Measurements from ENCODE around the gene PLEKHA8.

The PLEKHA8 gene

DNA sequence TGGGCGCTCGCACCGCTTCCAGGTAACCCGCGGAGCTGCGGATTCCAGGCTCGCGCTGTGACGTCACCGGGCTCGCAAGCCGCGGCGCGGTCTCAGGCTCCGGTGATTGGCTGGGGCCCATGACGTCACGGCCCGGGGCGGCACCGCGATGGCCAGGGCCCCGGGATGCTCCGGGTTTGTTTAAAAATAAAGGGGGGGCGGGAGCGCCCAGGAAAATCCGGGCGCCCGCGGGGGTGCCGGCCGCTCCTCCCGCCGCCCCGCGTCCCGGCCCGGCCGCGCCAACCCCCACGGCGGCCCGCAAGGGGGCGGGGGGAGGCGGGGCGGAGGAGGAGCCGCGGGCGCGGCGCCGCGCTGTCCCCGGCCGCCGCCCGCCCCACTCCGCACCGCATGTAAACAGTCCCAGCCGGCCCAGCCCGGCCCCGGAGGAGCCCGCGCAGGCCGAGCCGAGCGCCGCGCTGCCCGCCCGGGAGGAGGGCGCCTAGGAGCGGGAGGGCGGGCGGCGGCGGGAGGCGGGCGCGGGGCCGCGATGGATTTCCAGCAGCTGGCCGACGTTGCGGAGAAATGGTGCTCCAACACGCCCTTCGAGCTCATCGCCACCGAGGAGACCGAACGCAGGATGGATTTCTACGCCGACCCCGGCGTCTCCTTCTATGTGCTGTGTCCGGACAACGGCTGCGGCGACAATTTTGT, 106.5 kb downstream of the PLEKHA8 start, which contains the start of gene MTURN:
Gene MTURN, plus strand, starts transcription at position 376 of the 690 bp plus-strand sequence. Its CDS starts 151 bp downstream, at position 527.
- Mint-ChIP-seq H3K4me1 (ENCODE audit: low read depth) (peaks cover 9% of the 10 kb centered on the region), H3K36me3 (no peaks in the 10 kb centered on the region), H3K4me3 (peak within 1 kb of the TSS; percentile 88), H3K27me3 (no peaks in the 10 kb centered on the region), H3K9me3 (ENCODE audit: low read depth) (no peaks in the 10 kb centered on the region), H3K27ac (peak within 1 kb of the TSS; percentile 84)

DNA sequence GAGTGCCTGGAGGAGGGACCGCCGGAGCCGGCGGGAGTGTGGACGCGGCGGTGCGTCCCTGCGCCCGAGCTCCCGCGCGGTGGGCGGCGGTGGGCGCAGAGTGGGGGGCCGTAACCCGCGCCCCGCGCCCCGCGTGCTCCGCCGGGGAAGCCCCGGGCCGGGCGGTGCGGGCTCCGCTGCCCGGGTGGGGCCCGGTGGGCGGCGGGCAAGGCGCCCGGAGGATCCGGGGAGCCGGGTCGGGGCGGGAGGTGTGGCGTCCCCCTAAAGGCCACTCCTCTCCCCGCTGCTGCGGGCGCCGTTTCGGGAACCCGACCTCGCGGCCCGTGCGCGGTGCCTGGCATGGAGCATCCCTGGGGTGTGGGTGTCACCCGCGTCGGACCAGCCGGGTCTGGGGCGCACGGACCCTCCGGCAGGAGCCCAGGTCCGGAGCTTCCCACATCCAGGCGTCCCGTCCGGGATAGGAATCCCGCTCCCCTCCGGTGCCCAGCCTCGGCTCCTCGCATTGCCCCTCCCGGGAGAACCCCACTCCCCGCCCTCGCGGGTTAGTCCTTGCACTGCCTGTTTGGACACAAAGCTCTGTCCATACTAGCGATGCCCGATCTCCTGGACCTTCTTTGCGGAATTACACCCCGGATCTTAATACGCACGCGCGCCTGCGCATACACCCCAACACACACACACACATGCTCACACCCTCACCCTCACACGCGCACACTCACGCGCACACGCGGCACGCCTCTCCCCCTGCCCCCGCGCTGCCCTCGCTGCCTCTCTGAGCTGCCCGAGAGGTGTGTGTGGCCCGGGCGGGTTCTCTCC, 107.3 kb downstream of the PLEKHA8 start:
- Mint-ChIP-seq H3K4me3 (peak overlapping the region; percentile 88), H3K4me1 (ENCODE audit: low read depth) (peaks cover 9% of the 10 kb centered on the region), H3K27me3 (no peaks in the 10 kb centered on the region), H3K36me3 (peaks cover 1% of the 10 kb centered on the region), H3K27ac (peak overlapping the region; percentile 84), H3K9me3 (ENCODE audit: low read depth) (no peaks in the 10 kb centered on the region)

DNA sequence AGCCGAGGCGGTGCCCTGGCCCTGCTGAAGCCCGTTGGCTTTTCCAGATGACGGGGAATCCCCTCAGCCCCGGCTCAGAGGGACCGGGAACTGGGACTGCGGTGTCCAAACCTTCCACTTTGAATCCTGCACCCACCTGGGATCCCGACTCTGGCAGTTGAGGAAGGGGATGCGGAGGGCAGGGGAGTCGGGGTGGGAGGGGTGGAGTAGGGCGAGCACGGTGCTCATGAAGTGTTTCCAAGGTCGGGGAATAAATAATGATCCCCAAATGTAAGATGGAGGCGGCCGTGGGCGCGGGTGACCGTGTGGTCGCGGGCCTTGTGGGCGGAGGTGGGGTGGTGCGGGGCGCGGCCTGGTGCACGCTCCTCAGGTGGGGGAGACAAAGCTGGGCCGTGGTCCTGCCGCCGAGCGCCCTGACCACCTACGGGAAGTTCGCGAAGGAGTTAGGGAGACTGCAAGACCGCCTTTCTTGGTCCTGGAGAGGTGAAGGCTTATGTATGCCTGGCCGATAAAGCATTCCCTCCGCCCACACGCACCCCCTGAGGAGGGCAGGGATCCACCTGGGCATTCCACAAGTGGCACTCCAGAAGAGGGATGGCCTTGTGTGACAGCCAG, 108.0 kb downstream of the PLEKHA8 start:
- Mint-ChIP-seq H3K27ac (peak overlapping the region; percentile 84), H3K36me3 (peaks cover 2% of the 10 kb centered on the region), H3K27me3 (no peaks in the 10 kb centered on the region), H3K4me3 (peak overlapping the region; percentile 88), H3K9me3 (ENCODE audit: low read depth) (no peaks in the 10 kb centered on the region), H3K4me1 (ENCODE audit: low read depth) (peaks cover 9% of the 10 kb centered on the region)

DNA sequence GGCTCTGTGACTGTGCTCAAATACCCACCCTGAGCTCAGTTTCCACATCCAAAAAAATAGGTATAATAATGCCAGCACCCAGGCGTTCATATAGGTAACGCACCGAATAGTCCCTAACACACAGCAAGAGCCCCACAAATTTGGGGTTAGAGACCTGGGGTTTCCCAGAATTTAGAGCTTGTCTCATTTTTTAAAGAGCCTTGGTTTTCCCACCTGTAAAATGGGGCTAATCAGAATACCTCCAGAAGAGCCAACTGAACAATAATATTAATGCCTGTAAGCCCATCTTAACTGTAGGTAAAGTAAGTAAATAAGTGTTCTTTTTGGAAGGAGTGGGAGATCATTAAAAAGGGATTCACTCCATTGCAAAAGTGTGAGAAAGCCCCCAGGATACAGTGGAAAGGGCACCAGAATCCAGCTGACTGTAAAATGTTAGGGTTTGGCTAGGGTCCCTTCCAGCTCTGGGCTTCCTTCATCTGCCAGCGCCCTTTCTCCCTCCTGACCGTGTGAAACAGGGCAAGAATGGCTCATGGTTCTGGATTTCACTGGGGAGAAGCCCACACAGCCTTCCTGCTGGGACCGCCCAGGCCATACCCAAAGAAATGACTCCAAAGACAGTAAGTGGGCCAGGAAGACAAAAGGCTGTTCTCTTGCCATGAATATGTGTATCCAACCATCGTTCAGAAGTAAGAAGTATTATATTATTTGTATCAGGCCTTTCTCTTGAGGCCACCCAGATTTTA, 108.7 kb downstream of the PLEKHA8 start:
- Mint-ChIP-seq H3K36me3 (peaks cover 2% of the 10 kb centered on the region), H3K4me1 (ENCODE audit: low read depth) (peaks cover 9% of the 10 kb centered on the region)

DNA sequence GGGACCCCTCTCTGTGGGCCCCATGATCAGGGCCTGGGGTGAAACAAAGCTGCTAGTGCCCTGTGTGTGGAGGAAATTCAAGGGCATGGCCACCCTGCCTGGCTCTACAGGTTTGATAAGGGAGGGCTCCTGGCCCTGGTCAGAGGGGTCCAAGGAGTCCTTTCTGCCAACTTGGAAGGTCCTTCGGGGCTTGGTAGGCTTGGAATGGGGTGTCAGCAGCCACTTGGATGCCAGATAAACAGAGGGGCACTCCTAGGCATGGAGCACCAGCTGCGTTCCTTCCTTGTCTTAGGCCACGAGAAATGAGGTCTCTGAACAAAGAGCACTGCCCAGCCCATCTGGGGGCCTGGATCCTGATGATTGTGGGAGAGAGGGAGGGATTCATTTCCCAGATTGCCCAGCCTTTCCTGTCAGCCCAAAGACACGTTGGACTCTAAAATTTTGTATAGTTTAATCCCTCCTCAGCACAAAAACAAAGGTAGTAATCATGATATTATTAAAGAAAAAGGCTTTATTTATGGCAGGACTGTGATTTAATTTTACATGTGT, 111.7 kb downstream of the PLEKHA8 start:
- Mint-ChIP-seq H3K4me3 (no peak overlapping the region), H3K27ac (no peak overlapping the region), H3K9me3 (ENCODE audit: low read depth) (no peaks in the 10 kb centered on the region), H3K36me3 (peaks cover 2% of the 10 kb centered on the region), H3K27me3 (no peaks in the 10 kb centered on the region), H3K4me1 (ENCODE audit: low read depth) (peaks cover 16% of the 10 kb centered on the region)

More for the DNA sequence above, 108.7 kb downstream of the PLEKHA8 start:
- peak overlapping the region; percentile 58 for H3K4me3 Mint-ChIP-seq
- H3K27me3 Mint-ChIP-seq, result no peaks in the 10 kb centered on the region
- H3K27ac Mint-ChIP-seq, result no peak overlapping the region
- no peaks in the 10 kb centered on the region for H3K9me3 Mint-ChIP-seq (ENCODE audit: low read depth)

DNA sequence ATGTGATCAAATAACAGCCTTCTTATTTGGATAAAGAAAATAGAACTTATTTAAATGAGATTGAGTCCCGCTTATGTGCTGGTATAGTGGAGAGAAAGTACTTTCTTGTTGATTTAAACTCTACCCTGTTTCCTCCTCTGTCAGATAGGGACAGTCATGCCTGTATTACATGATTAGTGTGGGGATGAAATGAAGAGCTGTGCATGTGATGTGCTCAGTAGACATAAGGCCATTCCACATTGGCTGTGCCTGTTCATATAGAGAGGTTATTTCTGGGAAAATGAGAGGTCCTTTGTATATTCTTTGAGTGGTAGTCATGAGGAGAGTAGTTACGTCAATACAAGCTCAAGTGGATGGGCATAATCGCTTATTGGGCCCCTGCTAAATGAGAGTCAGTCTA, 112.2 kb downstream of the PLEKHA8 start:
- Mint-ChIP-seq H3K4me1 (ENCODE audit: low read depth) (peaks cover 16% of the 10 kb centered on the region), H3K36me3 (peaks cover 2% of the 10 kb centered on the region), H3K27ac (no peak overlapping the region), H3K27me3 (no peaks in the 10 kb centered on the region), H3K9me3 (ENCODE audit: low read depth) (no peaks in the 10 kb centered on the region), H3K4me3 (no peak overlapping the region)

DNA sequence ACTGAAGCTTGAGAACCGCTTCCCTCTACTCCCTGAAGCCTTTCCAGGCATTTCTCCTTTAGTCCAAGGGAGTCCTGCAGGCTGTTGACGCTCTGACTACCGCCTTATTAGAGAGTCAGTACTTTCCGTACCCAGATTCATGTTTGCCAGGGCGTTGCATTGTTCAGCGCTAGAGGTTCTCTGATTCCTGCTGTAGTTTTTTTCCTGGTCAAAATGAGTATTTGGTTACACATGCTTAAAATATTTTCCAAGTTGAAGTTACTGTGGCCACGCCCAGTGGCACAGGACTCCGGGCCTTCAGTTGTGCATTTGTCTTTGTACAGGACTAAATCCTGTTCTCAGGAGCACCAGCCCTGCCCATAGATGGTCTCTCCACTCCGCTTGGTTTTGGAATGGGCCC, 114.5 kb downstream of the PLEKHA8 start:
- no peaks in the 10 kb centered on the region for H3K9me3 Mint-ChIP-seq (ENCODE audit: low read depth)
- H3K27ac Mint-ChIP-seq, result no peak overlapping the region
- peaks cover 12% of the 10 kb centered on the region for H3K4me1 Mint-ChIP-seq (ENCODE audit: low read depth)
- no peak overlapping the region for H3K4me3 Mint-ChIP-seq
- peaks cover 2% of the 10 kb centered on the region for H3K36me3 Mint-ChIP-seq
- no peaks in the 10 kb centered on the region for H3K27me3 Mint-ChIP-seq

DNA sequence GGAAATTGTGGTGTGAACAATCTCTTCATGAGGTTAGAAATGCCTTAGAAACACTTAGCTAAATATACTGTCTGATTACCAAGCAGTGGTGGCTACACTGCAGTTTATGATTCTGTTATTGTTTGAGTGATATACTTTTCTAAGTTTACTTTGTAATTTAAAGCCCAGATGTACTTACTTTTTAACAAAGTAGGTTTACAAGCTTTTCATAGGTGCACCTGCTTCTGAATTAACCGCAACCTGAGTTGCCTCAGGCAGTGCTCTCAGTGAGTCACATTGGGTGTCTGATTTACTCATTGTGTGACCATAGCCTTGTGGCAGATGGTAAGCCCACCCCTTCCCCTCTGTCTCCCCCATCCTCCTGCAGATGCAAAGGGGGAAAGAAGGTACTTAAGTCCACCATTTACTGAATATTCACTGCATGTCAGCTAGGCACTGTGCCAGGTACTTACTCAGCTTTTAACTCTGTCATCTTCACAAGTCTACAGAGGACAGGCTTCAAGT, 115.6 kb downstream of the PLEKHA8 start:
- no peaks in the 10 kb centered on the region for H3K9me3 Mint-ChIP-seq (ENCODE audit: low read depth)
- no peak overlapping the region for H3K27ac Mint-ChIP-seq
- H3K4me1 Mint-ChIP-seq (ENCODE audit: low read depth), result peaks cover 12% of the 10 kb centered on the region
- H3K4me3 Mint-ChIP-seq, result no peak overlapping the region
- no peaks in the 10 kb centered on the region for H3K27me3 Mint-ChIP-seq
- peaks cover 2% of the 10 kb centered on the region for H3K36me3 Mint-ChIP-seq

DNA sequence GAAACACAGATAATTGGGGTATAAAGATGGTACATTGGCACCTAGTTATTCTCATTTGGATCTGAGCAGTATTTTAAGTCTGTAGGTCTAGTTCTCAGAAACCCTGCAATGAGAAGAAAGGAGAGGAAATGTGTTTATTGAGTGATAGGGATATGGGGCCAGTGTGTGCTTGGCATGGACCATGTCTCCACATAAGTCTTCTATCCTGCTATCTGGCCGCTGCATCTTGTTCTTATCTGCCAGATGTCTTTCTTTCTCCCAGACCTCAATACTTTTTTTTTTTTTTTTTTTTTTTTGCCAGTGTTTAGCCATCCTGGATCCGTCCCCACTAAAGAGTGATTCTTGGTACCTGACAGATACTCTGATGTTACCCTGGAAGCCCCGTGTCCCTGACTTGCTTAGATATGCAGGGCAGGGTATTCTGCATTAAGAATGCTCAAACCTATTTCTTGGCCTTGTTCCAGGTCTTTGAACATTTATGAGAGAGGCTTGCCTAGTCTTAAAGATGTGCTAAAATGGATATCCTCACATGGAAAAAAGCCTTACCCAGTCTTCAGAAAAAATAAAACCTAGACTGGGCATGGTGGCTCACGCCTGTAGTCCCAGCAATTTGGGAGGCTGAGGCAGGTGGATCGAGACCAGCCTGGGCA, 116.6 kb downstream of the PLEKHA8 start:
- no peaks in the 10 kb centered on the region for H3K9me3 Mint-ChIP-seq (ENCODE audit: low read depth)
- H3K27ac Mint-ChIP-seq, result peak overlapping the region; percentile 23
- H3K4me3 Mint-ChIP-seq, result no peak overlapping the region
- H3K27me3 Mint-ChIP-seq, result no peaks in the 10 kb centered on the region
- H3K36me3 Mint-ChIP-seq, result peaks cover 2% of the 10 kb centered on the region
- H3K4me1 Mint-ChIP-seq (ENCODE audit: low read depth), result peaks cover 13% of the 10 kb centered on the region

DNA sequence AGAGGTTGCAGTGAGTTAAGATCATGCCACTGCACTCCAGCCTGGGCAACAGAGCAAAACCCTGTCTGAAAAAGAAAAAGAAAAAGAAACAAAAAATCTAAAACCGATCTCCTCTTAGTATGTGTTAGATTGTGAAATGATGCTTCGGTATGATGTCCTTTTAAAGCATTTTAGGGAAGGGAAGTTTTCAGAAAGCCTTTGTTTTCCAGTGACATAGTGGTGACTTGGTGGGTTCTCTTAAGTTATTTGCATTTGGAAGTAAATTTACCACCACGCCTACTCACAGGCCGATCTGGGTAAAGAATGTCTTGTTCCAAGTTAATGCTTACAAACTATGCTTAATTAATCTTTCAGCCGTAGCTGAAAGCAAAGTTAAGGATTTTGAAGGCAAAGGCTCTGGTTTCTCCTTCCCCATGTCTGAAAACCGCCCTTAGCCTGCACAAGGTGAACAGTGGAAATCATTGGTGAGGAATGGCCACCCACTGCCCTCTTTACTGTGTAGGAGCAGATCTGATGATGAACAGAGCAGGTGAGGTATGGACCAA, 117.3 kb downstream of the PLEKHA8 start:
- Mint-ChIP-seq H3K36me3 (peaks cover 1% of the 10 kb centered on the region), H3K9me3 (ENCODE audit: low read depth) (no peaks in the 10 kb centered on the region), H3K27ac (no peak overlapping the region), H3K4me1 (ENCODE audit: low read depth) (peaks cover 17% of the 10 kb centered on the region), H3K27me3 (no peaks in the 10 kb centered on the region), H3K4me3 (no peak overlapping the region)

DNA sequence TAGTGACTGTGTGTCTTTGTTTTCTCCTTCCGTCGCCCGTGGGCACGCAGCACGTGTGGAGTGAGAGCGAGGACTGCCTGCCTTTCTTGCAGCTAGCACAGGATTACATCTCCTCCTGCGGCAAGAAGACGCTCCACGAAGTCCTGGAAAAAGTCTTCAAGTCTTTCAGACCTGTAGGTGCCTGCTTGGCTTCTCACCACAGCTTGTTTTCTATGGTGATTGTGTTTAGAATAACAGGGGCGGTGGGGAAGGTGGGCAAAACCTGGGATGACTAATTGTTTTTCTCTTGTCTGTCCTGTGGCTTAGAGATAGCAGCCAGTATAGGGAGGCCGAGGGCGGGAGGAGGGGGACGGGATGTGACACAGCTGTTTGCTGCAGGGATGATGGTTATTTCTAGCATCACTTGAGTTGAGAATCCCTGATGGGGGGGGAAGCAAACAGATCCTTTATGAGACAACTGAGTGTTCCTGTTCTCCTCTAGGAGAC, 118.0 kb downstream of the PLEKHA8 start:
- H3K36me3 Mint-ChIP-seq, result no peaks in the 10 kb centered on the region
- peaks cover 17% of the 10 kb centered on the region for H3K4me1 Mint-ChIP-seq (ENCODE audit: low read depth)
- H3K27me3 Mint-ChIP-seq, result no peaks in the 10 kb centered on the region
- H3K4me3 Mint-ChIP-seq, result no peak overlapping the region
- H3K9me3 Mint-ChIP-seq (ENCODE audit: low read depth), result no peaks in the 10 kb centered on the region
- no peak overlapping the region for H3K27ac Mint-ChIP-seq

DNA sequence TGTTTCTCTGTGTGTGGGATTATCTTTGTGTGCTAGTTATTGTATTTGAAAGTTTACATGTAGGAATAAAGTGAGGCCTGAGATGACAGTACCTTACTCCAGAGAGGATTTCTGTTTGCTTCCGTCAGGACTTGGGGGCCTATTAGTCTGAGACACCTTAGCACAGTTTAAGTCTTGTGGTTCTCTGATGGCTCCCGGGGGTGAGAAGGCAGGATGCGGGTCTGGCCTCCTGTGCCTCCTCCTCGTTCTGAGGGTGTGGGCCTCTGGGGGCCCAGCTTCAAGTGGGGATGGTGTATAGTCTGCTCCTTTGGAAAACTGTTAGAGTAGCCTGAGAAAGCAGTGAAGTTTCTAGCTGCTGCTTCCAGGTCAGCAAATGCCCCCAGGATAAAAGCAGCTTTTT, 119.0 kb downstream of the PLEKHA8 start:
- Mint-ChIP-seq H3K27me3 (no peaks in the 10 kb centered on the region), H3K4me1 (ENCODE audit: low read depth) (peaks cover 17% of the 10 kb centered on the region), H3K36me3 (no peaks in the 10 kb centered on the region), H3K9me3 (ENCODE audit: low read depth) (no peaks in the 10 kb centered on the region), H3K4me3 (no peak overlapping the region), H3K27ac (no peak overlapping the region)

DNA sequence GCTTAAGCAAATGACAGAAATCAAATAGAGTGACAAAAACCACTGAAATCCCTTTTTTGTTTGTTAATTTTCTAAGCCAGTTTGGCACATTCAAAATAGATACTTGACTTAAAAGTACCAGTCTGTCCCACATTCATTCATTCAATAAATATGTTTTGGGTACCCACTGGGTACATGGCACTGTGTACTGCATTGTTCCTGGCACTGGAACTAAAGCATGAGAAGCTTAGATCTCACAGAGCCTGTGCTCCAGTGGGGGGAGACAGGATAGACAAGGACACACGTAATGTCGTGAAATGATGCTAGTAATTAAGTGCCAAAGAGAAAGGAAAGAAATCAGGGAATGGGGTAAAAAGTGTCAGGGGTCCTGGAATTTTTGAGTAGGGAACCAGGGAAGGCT, 119.6 kb downstream of the PLEKHA8 start:
- Mint-ChIP-seq H3K27ac (no peak overlapping the region), H3K36me3 (no peaks in the 10 kb centered on the region), H3K9me3 (ENCODE audit: low read depth) (no peaks in the 10 kb centered on the region), H3K4me3 (no peak overlapping the region), H3K27me3 (no peaks in the 10 kb centered on the region), H3K4me1 (ENCODE audit: low read depth) (peaks cover 17% of the 10 kb centered on the region)

All from activated naive CD8-positive, alpha-beta T cell (primary cell).